ENCODE results near the gene PCNX2.

The PCNX2 gene

DNA sequence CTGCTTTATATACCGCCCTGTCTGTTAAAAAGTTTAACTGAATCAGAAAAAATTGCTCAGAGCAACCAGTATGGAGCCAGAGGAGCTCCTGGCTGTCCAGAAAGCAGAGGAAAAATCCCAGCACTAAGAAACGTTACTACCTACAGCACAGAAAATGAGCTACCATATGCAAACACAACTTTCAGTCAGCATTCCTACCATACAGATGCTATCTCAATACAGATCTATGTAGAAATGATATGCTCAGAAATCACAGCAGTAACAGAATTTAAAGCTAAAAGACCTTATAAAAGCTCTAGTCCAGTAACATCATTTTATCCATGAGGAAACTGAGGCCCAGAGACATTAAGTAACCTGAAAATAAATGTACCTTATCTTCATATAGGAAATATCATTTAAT, 38.7 kb downstream of the PCNX2 start:
- no peak for DNase-seq

DNA sequence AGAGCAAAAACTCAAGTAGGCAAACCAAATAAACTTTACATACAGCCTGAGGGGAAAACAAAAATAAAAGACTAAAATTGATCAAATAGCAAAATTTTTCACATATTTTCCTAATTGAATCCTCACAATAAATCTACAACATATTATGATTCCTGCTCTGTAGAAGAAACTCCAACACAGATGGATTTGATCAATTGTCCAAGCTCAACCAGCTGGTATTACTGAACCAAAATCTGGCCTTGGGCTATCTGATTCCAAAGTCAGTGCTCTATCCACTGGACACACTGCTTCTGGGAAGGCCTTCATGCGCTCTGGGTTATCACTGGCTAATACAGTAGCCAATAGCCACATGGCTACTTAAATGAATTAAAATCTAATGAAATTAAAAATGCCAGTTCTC, 39.3 kb downstream of the PCNX2 start:
- DNase-seq, result no peak

DNA sequence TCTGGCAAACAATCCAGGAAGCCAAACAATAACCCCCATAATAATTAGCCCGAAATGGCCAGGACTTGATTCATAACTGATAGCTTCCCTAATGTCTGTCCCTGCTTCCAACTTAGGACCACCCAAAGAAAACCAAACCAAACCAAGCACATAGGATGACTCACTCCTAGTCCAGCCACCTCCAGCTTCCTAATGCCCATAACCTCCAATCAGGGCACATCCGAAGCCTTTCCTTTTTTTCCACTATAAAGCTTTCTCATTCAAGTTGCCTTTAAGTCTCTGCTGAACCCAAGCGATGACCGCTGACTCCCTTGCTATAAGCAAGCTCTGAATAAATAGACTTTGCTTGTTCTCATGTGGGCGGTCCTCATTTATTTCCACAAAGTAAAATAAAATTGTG, 40.4 kb downstream of the PCNX2 start:
- no peak for DNase-seq

DNA sequence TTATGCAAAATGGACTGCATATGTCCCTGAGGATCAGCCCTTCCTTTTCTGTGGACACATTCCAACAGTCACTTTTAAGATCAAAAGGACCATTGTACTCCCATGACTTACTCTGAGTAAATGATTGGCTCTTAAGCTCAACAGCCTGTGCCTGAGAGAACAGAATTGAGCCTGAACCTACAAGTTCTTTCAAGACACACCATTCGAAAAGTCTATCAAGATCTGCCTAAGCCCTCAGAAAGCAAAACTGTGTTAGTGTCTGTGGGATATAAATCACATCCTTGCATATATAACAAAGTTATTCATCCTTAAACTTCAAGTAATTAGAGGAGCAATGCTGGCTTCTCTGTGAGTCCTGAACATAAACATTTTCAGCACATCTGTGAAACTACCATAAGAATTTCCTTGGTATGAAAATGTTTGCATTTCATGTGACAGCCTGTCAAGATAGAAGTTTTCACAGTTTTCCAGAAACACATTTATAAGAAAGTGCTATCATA, 41.6 kb downstream of the PCNX2 start:
- DNase-seq, result no peak

DNA sequence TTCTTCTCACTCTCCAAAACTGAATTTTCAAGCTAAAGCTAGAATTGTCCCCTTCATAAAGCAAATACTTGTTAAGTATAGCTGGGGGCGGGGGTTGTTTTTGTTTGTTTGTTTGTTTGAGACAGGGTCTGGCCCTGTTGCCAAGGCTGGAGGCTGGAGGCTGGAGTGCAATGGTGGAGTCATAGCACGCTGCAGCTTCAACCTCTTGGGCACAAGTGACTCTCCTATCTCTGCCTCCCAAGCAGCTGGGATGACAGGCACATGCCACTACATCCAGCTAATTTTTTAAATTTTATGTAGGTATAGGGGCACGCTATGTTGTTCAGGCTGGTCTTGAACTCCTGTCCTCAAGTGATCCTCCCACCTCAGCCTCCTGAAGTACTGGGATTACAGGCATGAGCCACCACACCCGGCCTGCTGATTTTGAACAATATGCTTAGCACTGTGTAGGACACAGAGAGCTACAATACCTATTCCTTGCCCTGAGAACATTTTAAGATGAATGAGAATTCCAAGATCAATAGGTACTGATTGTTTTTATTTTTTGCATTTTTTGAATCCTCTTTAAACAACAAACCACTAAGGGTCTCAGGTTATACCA, 42.2 kb downstream of the PCNX2 start:
- DNase-seq, result no peak

DNA sequence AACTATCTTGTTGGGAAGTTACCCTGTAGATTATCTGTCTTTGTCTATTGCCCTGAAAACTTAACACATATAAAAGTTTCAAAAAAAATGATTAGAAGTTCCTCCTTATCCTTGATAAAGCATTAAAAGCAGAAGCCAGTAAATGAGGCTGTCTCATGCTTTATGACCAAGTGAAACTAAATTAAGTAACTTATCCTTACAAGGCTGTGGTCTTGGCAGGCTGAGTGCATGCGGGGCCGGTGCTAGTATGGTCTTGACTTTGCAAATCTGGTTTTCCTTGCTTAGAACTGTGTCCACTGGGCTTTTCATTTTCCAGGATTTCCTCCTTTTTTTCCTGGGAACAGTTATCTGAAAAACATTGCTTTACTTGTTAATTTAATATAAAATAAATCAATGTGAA, 43.1 kb downstream of the PCNX2 start:
- no peak for DNase-seq

DNA sequence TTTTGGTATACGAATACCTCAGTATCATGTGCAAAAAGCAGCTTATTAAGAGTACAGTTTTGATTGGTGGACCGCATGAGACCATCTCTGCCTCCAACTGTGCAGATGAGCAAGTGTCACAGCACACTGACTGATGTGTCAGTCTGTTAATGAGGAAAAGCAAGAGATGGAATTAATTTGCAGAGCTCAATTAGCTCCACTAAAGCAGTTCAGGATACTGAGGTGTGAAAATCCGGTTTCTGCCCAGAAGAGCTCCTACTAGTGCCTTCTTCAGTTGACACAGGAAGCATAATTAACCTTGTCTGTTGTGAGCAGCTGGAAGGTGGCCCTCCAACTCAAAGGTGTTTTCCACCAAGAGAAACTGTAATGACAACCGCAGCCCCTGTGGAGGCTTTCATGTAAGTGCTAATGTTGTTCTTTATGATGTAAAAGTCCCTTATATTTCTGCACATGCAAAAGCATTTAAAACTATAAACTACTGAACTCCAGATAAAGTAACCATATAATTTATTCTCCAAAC, 44.3 kb downstream of the PCNX2 start:
- no peak for DNase-seq

DNA sequence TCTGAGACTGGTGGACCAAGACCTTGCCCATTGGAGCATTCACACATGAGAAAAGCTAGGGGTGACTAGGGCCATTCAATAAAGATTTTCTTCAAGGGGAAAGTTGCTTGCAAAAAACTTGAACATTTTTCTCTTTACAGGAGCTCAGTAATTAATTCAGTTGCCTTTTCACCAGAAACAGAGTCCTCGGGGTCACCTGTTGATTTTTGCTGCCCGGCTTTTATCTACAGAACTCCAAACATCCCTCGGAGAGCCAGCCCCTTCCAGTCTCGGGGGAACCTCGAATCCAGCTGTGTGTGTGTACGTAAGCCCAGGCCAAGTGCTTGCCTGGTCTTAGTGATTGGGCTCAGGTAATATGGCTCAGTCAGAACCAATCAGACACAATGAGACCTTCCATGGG, 47.5 kb downstream of the PCNX2 start:
- no peak for DNase-seq

DNA sequence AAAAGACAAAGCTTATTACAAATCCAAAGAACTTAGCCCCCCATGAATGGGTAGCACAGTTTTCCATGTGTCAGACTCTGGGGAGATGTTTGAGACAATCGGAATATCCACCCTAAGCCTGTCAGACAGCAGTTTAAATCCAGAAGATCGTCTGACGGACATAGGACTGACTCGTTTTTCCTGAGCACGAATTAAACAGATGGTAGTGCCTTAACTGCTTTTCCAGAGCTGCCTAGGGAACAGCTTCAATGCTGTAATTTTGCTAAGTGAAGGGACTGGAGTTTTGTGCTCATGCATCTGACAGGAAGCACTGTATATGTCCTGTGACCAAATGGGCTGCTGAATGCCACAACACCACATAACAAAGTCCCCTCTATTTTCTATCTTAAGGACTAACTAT, 48.6 kb downstream of the PCNX2 start:
- no peak for DNase-seq

DNA sequence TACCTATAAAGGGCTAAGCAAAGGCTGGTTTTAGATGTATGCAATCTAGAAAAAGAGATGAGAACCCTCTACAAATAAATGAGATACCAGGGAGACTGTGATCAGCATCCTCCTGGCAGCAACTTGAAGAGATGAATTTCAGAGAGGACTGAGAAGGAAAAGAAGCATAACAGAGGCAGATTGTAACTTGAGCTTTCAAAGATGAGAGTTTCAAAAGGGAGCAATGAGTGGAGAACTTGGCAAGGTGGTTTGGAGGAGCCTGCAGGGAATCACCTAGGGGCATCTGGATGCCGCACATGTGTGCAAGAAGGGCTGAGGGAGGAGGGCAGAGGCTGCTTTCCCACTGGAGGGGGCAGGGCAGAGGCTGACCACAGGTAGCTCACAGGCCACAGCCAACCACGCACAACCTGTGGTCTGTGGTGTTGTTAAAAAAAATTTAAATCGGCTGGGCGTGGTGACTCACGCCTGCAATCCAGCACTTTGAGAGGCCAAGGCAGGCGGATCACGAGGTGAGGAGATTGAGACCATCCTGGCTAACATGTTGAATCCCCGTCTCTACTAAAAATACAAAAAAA, 50.2 kb downstream of the PCNX2 start:
- DNase-seq, result no peak

DNA sequence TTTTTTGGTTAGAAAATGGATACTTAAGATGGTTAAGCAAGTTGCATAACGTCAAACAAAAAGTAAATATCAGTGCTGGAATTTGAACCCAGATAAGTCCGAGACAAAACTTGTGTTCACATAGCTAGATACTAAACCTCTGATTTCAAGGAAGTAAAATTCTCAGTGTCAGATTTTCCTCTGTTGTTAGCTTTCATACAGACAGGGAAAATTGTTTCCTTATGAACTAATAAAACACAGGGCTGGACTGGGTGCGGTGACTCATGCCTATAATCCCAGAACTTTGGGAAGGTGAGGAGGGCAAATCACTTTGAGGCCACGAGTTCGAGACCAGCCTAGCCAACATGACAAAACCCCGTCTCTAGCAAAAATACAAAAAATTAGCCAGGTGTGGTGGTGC, 51.3 kb downstream of the PCNX2 start:
- DNase-seq, result no peak

DNA sequence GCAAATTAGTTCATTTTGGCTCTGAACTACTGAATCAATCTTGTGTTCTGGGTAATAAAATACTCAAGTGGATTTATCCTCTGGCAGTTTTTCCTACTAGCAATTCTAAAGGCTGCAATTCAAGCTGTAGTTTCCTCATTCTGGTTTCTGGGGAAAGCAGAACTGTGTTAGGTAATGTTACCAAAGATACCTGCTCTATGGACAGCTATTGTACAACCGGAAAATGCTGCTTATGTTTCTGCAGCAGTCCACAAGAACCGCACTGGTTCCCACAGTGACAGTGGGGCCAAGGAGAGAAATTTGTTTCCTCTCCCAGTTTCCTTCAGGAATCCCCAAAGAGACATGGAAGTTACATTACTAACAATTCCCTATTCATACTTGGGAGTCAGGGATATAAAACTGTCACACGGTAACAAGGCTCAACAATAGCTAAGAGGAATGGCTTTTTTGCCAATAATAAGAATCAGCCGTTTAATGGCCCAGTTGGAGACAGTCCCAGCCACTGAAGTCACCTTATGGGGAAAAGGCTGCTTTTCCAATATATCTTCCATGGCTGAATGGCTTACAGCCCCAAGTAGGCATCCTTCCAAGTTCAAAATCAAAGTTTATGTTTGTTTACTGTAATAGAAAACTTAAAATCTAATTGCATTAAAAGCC, 52.6 kb downstream of the PCNX2 start:
- DNase-seq, result no peak

DNA sequence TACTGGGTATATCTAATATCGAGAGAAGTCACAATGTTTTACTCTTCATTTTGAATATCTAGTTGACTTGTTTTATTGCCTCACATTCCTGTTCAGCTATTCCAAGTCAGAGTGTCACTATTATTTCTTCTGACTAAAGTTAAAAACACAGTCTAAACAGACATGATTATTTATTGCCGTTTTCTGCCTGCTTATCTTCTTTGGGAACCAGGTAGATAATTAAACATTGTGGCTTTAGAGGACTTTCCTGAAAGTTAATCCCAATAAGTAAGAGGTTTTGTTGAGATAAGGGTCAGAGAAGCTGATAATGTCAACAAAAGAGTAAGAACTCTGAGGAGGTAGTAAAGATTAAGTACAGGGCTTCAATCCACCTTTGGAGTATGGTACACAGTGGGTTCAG, 53.8 kb downstream of the PCNX2 start:
- no peak for DNase-seq

DNA sequence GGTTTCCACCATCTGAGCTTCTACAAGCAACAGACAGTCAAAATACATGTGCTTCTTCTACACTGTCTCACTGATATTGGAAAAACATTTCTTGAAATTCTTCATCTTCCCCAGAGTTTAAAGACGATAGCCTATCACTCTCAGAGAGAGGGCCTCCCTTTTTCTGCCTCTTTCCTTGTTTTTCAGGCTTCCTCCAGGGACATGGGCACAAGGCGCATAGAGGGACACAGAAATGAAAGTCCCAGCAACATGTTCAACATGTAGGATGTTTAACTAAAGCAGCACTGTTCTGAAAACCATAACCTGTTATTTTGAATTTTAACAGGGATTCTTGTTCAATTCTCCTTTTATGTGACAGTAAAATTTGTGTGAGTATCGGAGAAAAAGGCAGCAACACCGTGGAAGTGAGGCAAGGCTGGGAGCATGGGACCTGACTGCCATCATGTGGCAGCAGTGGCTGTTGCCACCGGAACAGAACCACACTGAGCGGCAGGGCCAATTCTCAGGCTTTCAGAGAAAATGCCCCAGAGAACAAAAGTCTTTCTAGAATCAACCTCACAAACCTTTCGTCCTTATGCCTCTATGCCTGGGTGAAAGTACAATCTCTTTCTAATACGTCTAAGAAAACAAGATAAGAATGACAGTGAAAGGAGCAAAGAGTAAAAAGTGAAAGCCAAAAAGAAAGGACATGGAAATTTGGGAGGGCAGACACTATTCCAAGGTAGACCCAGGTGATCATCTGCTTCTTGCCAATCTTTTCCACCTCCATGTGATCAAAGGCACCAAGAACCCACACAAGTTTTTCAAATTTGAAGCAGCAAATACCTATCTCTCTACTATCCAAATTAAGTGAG, 54.5 kb downstream of the PCNX2 start:
- no peak for DNase-seq

DNA sequence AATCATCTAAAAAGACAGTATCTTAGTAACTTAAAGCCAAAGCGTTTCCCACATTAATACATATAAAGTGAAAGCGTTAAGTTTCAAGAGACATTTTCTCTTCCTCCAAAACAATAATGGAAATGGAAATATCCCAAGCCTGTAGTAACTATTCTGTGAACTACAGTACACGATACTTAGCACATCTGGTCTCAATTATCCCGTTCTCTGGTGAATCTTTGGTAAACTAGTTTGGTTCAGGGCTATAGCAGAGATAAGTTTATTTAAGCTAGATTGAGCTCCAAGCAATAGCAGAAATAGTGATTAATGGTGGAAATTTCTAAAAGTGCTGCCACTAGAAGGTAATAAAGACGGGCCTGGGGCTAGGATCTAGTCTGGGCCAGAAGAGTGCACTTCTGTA, 55.2 kb downstream of the PCNX2 start:
- DNase-seq, result no peak

DNA sequence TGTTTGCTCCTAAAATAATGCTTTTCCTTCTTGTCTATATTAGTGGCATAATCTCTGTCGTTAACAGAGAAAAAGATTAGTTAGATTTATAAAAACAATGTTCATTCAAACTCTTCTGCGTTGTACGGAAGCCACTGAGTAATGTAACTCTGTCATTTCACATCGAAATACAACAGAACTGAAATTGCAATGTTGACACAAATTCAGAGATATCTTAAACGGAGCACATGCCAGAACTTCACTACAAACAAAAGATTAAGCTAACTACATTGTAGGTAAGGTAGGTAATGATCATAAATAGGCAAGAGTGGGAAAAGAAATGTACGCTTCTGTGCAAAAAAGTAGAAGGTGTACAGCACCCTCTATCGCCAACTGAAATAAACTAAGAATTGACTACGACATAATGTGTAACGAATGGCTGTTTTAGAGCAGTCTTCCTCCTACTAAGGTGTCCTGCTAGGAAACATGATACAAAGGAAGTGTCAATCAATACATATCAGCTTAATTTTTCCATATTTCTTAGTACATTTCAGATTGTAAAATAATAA, 56.6 kb downstream of the PCNX2 start:
- no peak for DNase-seq

DNA sequence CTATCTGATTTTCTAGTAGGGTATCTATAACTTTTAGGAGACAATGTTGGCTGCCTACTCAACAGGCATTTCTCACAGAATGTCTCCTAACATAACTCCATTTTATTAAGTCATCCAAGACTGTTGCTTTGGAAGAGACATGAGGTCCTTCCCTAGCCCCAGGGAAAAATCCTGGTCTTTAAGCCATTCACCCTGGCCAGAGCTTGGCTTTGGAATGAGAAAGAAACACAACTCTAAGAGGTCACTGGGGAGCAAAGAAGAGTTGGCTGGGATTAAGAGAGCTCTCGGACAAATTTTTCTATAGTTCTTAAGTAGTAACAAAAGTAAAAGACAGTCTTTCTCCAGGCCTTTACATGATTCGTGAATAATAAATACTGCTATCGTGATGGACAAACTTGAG, 57.9 kb downstream of the PCNX2 start:
- no peak for DNase-seq

DNA sequence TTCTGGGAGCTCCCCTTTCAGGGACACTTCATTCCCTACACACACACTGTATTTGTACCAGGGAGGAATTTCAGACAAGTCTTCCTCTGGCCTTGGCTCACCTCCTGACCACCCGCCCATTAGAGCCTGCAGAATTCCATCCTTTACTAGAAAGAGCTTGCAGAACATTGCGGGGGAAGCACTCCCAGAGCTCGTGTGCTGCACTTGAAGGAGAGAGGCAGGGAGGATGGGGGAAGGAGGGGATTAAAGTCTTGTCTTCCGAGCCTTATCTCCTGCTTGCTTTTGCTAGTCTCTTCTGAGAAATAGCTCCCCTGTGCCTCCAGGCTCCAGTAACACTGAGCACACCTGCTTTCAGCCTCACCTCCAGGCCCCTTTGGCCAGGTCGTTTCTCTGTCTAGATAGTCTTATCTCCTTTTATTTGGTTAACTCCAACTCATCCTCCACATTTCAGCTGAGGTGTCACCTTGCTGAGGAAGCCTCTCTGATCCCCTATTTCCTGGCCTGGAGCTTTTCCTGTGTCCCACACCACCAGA, 62.0 kb downstream of the PCNX2 start:
- DNase-seq, result no peak

DNA sequence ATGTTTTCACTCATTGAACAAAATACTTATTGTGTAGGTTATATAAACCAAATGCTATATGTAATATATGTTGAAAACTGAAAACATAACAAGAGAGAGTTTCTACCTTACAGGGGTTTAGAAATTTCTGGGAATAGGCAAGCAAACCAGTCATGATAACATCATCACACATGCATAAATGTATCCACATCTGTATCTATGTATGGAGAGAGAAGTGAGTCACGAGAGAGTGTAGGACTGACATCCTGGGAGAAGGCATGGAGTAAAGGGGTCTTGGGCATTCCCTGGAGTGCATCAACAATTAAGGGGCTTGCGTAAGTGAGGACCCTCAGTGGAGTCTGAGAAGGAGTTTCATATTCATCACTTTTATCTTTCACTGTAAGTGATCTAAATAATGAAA, 65.5 kb downstream of the PCNX2 start:
- no peak for DNase-seq

DNA sequence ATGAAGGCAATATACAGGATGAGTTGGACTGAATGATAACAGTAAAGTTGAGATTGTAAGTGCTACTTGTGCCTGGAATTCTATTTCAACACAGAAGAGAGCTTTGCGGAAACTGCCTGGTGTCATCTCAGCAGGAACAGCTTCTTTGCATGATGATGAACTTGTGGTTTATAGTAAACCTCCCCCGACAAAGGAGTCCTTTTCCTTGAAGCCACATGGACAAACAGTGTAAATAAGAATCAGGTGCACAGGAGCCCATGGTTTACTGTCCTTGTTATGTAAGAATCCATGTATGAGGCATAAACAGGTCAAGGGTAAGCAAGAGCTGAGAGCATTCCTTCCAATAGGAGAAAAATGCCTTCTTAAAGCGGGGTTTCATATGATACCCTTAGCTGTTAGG, 66.2 kb downstream of the PCNX2 start:
- no peak for DNase-seq

DNA sequence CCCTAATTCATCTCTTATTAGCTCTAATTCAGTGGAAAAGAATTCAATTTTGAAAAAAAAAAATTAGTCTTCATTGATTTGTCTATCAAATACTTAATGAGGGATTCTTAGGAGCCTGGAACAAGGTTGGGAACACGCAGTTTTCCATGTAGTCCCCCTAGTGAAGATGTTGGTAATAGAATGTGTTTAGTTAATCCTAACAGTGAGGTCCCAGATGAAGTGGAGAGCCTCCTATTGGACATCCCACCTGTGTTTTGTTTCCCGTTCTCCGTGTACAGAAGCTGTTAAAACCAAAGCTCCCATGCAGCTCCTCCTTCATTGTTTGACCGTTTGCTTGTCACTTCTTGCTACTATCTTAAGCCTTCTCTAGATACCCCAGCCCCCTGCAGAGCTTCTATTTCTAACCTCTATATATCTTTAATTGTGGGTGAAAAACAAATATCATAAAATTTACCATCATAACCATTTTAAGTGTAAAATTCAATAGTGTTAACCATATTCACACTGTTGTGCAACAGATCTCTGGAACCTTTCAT, 67.5 kb downstream of the PCNX2 start:
- DNase-seq, result no peak

DNA sequence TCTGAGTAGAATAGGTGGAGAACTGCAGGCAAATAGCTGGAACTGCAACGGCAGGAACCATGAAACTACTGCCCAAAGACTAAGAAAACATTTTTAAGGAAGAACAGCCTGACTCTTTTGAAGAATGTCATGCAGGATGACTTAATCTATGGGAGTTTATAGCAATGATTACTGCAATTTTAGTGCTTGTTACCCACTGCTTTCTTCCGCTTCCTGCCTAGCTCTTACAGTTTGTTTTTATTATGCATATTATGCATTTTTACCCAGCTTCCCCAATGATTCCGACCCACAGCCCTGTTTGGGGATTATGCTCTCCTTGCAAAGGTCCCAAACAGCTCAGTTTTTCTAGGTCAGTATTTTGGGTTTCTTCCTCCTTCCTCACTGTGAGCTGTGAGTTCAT, 71.2 kb downstream of the PCNX2 start:
- no peak for DNase-seq

DNA sequence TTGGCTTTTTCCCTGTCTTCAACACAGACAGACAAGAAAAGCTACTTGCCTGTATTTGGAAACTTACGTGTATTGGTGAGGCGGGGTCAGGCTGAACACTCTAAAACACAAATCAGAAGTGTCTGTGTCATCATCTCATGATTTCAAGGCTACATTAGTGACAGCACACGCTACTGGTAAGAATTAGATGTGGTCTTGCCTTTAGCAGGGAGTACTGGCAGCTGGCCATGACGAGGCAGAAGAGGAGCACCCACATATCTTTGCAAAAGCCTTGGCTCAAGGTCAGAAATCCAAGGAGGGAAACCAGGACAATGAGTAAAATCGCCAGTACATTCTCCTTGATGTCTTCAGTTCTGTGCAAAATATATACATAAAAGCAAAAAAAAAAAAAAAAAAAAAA, 77.7 kb downstream of the PCNX2 start:
- DNase-seq, result no peak

Data from T-helper 9 cell (primary cell).